ENCODE results near the gene SPRY1.

Gene SPRY1

GRCh38 chr4:123396307-123397143 lies at the start of gene SPRY1:
Gene SPRY1, plus strand, starts transcription at chr4:123396795. Its CDS starts 4,797 bp downstream, at chr4:123401592.
- peak; percentile 85 to 86 (median 86) for DNase-seq

GRCh38 chr4:123346951-123347350 lies 49.6 kb upstream of the SPRY1 start:
- no peak for DNase-seq

GRCh38 chr4:123348946-123349345 lies 47.6 kb upstream of the SPRY1 start:
- DNase-seq, result no peak

- DNase-seq, result no peak
Measured at GRCh38 chr4:123349421-123350190, 47.0 kb upstream of the SPRY1 start.

DNA sequence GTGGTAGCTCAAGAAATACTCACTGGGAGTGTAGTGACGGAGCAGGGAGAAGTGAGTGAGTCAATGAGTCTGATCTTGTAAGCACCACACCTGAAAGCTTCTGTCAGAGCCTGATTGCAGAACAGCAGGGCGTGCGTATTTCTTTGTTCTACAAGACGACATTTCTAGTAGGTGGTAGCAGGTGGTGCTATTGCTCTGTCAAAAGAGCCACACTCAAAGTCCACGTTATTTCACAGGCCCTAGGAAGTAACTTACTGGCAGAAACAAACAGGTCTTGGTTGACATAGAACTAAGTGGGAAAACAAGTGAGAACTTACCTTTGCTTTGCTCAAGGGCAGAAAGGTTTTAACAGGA lies 46.4 kb upstream of the SPRY1 start:
- no peak for DNase-seq

DNA sequence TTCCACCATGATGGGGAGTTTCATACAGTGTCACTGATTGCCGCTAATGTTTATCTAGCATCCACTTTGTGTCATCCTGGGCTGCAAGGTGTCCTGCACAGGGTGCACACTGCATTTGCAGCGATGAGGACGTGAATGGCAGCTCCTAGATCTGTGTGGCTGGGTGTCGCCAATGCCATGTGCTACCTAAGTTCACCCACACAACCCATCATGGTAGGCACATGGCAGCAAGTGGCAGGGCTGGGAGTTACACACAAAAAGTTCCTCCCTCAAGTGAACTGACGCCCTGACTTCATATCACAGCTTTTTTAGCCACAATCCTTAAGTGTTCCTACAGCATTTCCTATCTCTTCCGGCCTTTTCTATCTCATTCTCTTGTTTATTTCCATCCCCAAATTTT lies 45.9 kb upstream of the SPRY1 start:
- DNase-seq, result no peak

GRCh38 chr4:123351713-123352112 lies 44.9 kb upstream of the SPRY1 start:
- DNase-seq, result no peak

DNA sequence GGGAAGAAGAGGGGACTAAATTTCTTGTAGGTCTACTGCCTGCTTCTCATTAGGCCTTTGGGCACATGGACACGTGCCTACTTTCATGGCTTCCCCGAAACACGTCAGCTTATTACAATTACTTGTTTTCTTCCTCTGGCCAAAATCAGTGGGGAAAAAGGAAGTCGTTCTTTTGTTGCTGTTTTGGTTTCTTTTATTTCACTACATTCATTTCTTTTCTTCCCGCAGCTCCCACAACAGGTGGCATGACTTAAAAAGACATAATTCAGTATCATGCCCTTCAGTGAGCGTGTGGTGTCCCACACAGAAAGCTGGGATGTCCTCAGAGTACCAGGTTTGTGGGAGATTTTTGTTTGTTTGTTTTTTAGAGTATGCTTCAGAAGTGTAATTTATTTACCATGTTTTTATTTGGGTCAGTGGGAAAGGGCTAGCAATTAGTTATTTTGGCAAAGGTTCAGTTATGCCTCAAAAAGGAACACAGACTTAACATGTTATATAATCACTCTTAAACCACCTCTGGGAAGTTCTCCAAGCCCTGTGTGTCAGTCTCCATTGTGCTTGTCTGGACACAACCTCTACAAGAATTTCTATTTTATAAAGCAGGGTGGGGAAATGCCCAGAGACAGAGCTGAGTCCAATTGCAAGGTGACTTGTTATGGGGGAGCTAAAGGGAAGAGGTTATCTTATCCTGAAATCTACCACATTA lies 44.2 kb upstream of the SPRY1 start:
- DNase-seq, result peak; percentile 58 to 78 (median 74)

- DNase-seq, result no peak
Measured at GRCh38 chr4:123352966-123353365, 43.6 kb upstream of the SPRY1 start.

DNA sequence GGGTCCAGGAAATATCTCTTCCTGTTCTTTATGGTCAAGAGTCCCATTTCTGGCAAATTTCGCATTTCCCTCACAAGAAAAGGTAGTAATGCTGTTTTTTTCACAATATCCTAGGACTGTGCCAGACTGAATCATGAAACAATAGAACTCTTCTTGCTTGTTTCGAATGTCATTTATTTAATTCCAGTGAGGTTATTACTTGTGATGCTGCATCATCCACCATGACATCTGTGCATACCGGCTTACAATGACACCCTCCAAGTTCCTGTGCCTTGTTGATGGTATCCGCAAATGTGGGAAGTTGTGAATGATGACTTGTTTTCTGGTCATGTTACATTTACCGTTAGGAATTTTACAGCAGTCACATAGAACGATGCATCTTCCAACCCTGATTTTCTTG lies 42.9 kb upstream of the SPRY1 start:
- no peak for DNase-seq

GRCh38 chr4:123354701-123355100 lies 41.9 kb upstream of the SPRY1 start:
- no peak for DNase-seq

DNA sequence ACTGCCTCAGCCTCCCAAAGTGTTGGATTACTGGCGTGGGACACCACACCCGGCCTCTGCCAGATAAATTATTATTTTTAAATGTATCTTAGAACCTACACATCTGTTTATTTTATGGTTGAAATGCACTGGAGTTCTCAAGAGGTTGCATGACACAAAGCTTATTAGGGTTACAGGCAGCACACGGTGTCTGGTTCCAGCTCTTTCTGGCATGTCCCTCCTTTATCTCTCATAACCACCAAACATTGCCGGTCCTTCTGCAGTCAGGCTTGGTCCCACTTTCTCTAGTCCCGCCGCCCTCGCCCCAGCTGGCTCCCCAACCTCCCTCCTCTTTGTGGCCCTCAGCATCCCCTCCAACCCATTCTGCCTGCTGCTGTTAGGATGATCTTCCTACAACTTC lies 39.7 kb upstream of the SPRY1 start:
- no peak for DNase-seq

- no peak for DNase-seq
Measured at GRCh38 chr4:123359449-123360315, 36.9 kb upstream of the SPRY1 start.

GRCh38 chr4:123361195-123361861 lies 35.3 kb upstream of the SPRY1 start:
- DNase-seq, result peak; percentile 27 to 61 (median 56)

DNA sequence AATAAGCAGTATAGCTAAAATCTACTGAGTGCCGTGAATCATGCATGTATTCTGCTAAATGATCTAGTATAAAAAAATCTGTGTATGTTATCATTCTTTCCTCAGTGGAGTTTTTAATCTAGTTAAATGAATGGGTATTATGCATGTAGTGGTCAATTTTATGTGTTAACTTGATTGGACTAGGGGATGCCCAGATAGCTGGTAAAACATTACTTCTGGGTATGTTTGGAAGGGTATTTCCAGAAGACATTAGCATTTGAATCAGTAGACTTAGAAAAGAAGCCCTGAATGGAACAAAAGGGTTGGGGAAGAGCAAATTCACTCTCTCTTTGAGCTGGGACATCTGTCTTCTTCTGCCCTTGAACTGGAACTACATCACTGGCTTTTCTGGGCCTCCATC lies 34.5 kb upstream of the SPRY1 start:
- no peak for DNase-seq

- no peak for DNase-seq
Measured at GRCh38 chr4:123363729-123364128, 32.9 kb upstream of the SPRY1 start.

DNA sequence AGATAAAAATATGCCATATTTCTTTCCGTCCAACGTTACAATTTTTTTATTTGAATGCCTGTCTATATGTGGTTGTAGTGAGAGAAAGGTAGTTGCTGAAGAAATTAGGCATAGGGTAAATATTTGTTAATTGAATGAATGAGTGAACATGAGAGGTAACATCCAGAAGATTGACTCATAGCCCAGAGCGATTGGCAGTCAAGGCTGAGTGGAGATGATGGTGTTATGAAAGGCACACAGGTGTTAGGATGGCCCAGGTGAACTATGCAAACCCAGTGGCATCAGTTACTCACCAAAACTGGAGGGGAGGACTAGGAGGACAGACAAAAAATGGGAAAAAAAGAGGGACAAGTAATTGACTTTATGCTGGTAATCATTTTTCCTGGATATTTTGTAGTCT lies 31.7 kb upstream of the SPRY1 start:
- no peak for DNase-seq

GRCh38 chr4:123365412-123365811 lies 31.2 kb upstream of the SPRY1 start:
- DNase-seq, result no peak

DNA sequence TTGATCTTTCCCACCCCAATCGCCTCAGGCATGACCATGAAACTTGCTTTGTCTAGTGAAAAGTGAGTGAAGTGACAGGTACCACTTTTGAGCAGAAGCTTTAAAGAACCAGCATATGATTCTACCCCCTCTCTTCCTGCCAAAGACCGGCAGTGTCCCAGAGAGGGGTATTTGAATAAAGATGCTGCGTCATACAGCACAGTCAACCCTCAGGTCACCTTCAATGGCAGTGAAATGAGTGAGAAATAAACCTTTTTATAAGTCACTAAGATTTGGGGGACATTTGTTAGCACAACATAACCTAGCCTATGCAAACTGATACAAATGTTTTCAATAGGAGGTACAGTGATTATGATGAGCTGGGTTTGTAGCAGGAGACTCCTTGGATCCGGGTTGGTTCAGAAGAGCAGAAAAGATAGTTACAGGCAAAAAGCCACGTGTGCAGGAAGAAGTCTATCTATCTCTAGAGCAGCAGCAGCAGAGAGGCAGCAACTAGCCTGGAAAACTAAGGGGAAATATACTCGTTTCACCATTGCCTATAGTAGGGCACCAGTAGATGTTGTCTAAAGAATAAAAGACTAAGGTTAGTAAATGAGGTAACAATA lies 30.3 kb upstream of the SPRY1 start:
- DNase-seq, result no peak

GRCh38 chr4:123378794-123379193 lies 17.8 kb upstream of the SPRY1 start:
- no peak for DNase-seq

DNA sequence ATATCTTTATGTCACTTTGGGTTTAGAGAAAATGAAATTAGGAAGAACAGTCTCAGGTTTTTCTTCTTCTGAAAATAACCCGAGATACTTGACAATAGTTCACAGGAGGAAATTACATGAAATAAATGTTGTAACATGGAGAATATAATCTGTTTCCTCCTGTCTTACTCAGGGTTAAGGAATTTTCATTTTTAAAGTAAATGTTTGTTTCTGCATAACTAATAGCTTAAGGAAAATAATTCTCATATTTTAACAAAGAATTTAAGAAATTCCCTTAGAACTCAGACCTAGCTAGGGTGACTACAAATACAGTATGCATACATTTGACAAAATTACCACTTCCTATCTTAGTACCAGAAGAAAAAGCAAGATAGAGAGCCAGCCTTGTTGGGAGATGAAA lies 17.2 kb upstream of the SPRY1 start:
- no peak for DNase-seq
